C4-2B (cell line): ENCODE measurements around the gene TMPRSS11E.
"Not testable (repeated sequence)": the region's sequence is repeated elsewhere in the genome, so short reads cannot be mapped to it uniquely, and the experiment has no call there.

Experiments used
- H3K27ac ChIP-seq: fragments of 450-650 bp; 2 replicates; pipeline ENCODE4 v1.5.1; 2017
- CTCF ChIP-seq: fragments of 450-650 bp; conservative IDR thresholded peaks from 2 replicates; pipeline ENCODE4 v1.5.1; 2017; ENCODE audit warnings: mild to moderate bottlenecking
- ZFX ChIP-seq: fragments of 450-650 bp; IDR thresholded peaks from 2 replicates; pipeline ENCODE4 v1.6.1; 2017

Gene TMPRSS11E

GRCh38 chr4:68447201-68447600, at the start of gene TMPRSS11E:
TMPRSS11E (plus strand) TSS chr4:68447463; CDS start chr4:68447513, 50 bp downstream.
- no peak within 1 kb of the TSS for H3K27ac ChIP-seq
- no peak for TF ChIP-seq CTCF
- TF ChIP-seq ZFX: no peak

- TF ChIP-seq ZFX: no peak
- no peak for TF ChIP-seq CTCF
- no peak overlapping the region for H3K27ac ChIP-seq
Observed at GRCh38 chr4:68399306-68399705, 48.0 kb upstream of the TMPRSS11E start.

- TF ChIP-seq CTCF (no peak), ZFX (no peak)
- no peak overlapping the region for H3K27ac ChIP-seq
Observed at GRCh38 chr4:68401231-68401630, 46.0 kb upstream of the TMPRSS11E start.

DNA sequence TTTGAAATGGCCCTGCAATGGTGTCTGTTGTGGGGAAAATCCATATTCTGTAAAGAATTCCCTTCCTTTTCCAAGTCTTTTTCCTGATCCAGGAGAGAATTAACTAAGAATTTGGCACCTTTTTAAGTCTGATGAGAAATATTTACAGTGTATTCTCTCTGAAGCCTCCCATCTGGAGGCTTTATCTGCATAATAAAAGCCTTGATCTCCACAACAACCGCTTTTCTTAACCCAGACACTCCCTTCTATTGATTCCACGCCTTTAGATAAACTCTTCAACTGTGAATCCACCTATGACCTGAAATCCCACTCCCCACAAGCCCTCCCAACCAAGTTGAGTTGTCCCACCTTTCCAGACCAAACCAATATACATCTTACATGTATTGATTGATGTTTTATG, 43.1 kb upstream of the TMPRSS11E start:
- no peak for TF ChIP-seq CTCF
- H3K27ac ChIP-seq: no peak overlapping the region

DNA sequence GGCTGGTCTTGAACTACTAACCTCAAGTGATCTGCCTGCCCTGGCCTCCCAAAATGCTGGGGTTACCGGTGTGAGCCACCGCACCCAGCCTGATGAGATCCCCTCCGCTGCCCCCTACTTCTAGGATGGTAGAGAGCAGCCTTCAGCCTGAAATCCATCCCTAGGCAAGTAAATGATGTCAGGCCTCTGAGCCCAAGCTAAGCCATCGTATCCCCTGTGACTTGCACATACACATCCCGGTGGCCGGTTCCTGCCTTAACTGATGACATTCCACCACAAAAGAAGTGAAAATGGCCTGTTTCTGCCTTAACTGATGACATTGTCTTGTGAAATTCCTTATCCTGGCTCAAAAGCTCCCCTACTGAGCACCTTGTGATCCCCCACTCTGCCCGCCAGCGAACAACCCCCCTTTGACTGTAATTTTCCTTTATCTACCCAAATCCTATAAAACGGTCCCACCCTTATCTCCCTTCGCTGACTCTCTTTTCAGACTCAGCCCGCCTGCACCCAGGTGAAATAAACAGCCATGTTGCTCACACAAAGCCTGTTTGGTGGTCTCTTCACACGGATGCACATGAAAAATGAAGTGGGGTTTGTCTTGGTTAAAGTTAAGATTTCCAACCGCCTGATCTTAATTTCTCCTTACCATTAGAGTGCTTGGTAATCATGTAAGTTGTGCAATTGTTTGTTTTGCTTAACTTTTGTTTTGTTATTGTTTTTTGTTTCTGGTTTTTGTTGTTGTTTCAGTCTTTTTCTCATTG, 41.4 kb upstream of the TMPRSS11E start:
- H3K27ac ChIP-seq: not testable (repeated sequence)

DNA sequence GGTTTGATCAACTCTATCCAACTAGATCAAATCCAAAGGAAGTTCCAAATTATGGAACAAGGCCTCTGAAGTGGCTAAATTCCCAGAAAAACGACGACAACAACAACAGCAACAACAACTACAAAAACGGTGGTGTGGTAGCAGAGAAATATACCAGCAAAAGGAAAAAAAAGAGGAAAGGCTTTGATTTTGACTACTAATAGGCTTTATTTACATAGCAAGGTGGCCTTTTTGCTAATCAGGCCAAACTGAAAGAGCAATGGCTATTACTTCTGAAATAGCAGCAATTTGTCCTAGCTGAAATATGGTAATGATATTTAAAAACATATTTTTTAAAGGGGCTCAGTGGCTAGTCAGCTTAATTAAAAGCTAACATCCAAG, 40.8 kb upstream of the TMPRSS11E start:
- H3K27ac ChIP-seq: no peak overlapping the region
- TF ChIP-seq CTCF: no peak
- no peak for TF ChIP-seq ZFX

GRCh38 chr4:68407015-68407867, 40.0 kb upstream of the TMPRSS11E start:
- peak overlapping the region; percentile 57 for H3K27ac ChIP-seq

DNA sequence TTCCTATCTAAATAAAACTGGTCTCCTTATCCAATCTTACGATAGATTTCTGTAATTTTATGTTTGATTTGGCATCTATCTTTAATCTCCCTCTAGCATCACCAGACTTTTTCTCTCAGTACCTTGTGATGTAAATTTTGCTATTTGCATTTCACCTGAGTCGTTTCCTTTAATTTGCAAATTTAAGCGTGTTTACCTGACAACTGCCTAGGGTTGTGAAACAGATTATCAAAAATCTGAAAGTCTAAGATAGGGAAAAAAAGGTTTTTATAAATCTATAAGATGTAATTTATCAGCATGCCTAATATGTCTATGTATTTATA, 39.4 kb upstream of the TMPRSS11E start:
- H3K27ac ChIP-seq: no peak overlapping the region
- TF ChIP-seq ZFX: no peak

GRCh38 chr4:68410149-68410548, 37.1 kb upstream of the TMPRSS11E start:
- TF ChIP-seq ZFX: no peak
- TF ChIP-seq CTCF: no peak
- H3K27ac ChIP-seq: no peak overlapping the region
